Measurements from ENCODE around the gene NDUFV1. TPM values are rescaled to one million over a fixed set of nuclear protein-coding genes. Genes with fewer than 3 reads are reported as not detected.
A peak's percentile ranks its signal among the peaks of the same experiment; 100 is the strongest.

The NDUFV1 gene
- total and polyA plus RNA-seq, 9 of the 15 experiments (the other 6 are each of a cell fraction or from before 2014, with no cell fraction given) = 10.8 to 423 (median 209) TPM

GRCh38 chr11:67635231-67635521, 28.4 kb downstream of the NDUFV1 start (continued):
- TF ChIP-seq RFX7 (CRISPR knock-in tag; IDR thresholded peaks at IDR 0.05) = no peak
- TF ChIP-seq ARID3A (IDR thresholded peaks at IDR 0.05; ENCODE audit: borderline replicate concordance, low read depth, low read length) = no peak
- TF ChIP-seq NFATC3 (IDR thresholded peaks at IDR 0.05) = no peak
- no peak for TF ChIP-seq ZFP1 (CRISPR knock-in tag; IDR thresholded peaks at IDR 0.05)
- TF ChIP-seq MTF1 (CRISPR knock-in tag; IDR thresholded peaks at IDR 0.05; ENCODE audit: borderline replicate concordance) = no peak
- no peak for TF ChIP-seq HES1 (IDR thresholded peaks at IDR 0.05; ENCODE audit: low read depth)
- TF ChIP-seq SMARCA5 (IDR thresholded peaks at IDR 0.05) = peak; percentile 85
- no peak for TF ChIP-seq SAP30 (IDR thresholded peaks at IDR 0.05; ENCODE audit: borderline replicate concordance, insufficient read depth, low read depth, low read length, poor library complexity, severe bottlenecking)
- TF ChIP-seq HMGN3 (IDR thresholded peaks at IDR 0.05; ENCODE audit: borderline replicate concordance, extremely low read depth, insufficient read length, low read depth, low read length) = no peak
- TF ChIP-seq BCOR (IDR thresholded peaks at IDR 0.05) = peak; percentile 92
- peak in 1 of 2 experiments; percentile 40; a peak in 1 of 4 replicates for TF ChIP-seq RCOR1 (IDR thresholded peaks at IDR 0.05; ENCODE audit: borderline replicate concordance in 1 of 2, low read depth in 2 of 2, low read length in 2 of 2)
- no peak for TF ChIP-seq AFF1 (IDR thresholded peaks at IDR 0.05; ENCODE audit: low read depth in 1 of 2, partially characterized antibody in 2 of 2)
